ENCODE results near the gene SDHA.

- TF ChIP-seq CTCF (IDR thresholded peaks at IDR 0.05): no peak
- TF ChIP-seq EZH2 (IDR thresholded peaks at IDR 0.05; ENCODE audit: borderline replicate concordance, insufficient read depth, low read depth, low read length, poor library complexity, severe bottlenecking): no peak
These were observed 26.0 kb upstream of the SDHA start for GRCh38 chr5:191949-192690.

Measured in B cell (primary cell).